DMS 273 (cell line): ENCODE data around the gene CD40LG.

Experiments
- DNase-seq: peaks from one replicate; lab custom pipeline; 2025; ENCODE audit not compliant: unreplicated experiment; lab: John Stamatoyannopoulos, UW

The CD40LG gene

GRCh38 chrX:136692271-136692670 lies 44.3 kb downstream of the CD40LG start:
- DNase-seq: no peak

DNA sequence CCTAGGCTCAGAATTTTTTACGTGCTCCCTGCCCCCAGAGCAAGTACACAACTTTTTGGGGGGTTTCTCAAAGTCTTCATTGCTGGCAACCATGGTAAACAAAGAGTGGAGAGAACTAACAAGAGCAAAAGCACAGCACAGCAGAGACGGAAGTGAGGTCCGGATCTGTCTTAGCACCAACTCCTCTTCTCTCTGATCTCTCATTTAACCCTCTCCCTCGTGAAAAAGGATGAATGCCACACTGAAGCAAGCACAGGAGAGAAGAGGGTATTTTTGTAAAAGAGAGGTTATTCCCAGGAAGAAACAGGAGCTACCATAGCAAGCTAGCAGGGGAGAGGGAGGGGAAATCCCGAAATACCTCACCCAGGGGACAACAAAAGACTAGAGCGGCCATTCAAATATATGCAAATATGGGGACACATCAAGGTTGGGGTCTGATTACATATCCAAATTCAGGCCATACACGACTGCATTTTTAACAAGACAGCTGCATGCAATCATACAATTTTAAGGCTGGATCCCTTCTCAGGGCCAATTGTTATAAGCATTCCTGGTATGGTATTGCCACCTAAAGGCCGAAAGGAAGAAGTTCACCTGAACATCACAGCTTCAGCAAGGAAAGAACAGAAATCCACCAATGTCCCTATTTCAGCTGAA lies 46.6 kb downstream of the CD40LG start:
- DNase-seq: peak; percentile 73

- DNase-seq: no peak
Observed at GRCh38 chrX:136697156-136697555, 49.2 kb downstream of the CD40LG start.

- peak; percentile 23 for DNase-seq
Observed at GRCh38 chrX:136708348-136708747, 60.4 kb downstream of the CD40LG start.
